H7 (cell line): ENCODE results near the gene SMIM12. TPM values are rescaled to one million over a fixed set of nuclear protein-coding genes. Genes with fewer than 3 reads are reported as not detected.
A peak's percentile ranks its signal among the peaks of the same experiment; 100 is the strongest.

Experiments
- DNase-seq: peaks from one replicate; pipeline ENCODE4 v3.0.0; 2012
- H3K27me3 ChIP-seq: 2 replicates; pipeline ENCODE4 v1.6.0; 2011; ENCODE audit warnings: mild to moderate bottlenecking, low read length; ENCODE audit not compliant: control insufficient read depth, insufficient read depth
- H3K36me3 ChIP-seq: replicated peaks from 2 replicates; pipeline ENCODE4 v1.5.1; 2011; ENCODE audit warnings: low read length; ENCODE audit not compliant: control insufficient read depth, insufficient read depth
- H3K4me3 ChIP-seq: 2 replicates; pipeline ENCODE4 v1.5.1; 2011; ENCODE audit warnings: low read depth, mild to moderate bottlenecking, control low read depth, low read length, moderate library complexity; ENCODE audit not compliant: insufficient read depth
- total RNA-seq: library from RNA; depleted of rRNA; stranded (reverse); fragments of >200 nt; shearing (Covaris generic); gene quantifications from 2 replicates; pipeline ENCODE4 v1.2.3, GENCODE V29; 2014

SMIM12 gene
- total RNA-seq, 1 experiment from 2014 or later: 55.4 TPM

- no peak overlapping the region for H3K4me3 ChIP-seq
- H3K36me3 ChIP-seq: no peaks in the 10 kb centered on the region
- no peak for DNase-seq
- peaks cover 30% of the 10 kb centered on the region for H3K27me3 ChIP-seq
These were observed 28.0 kb upstream of the SMIM12 start for GRCh38 chr1:34887593-34887992.

- no peaks in the 10 kb centered on the region for H3K36me3 ChIP-seq
- H3K27me3 ChIP-seq: peaks cover 30% of the 10 kb centered on the region
- H3K4me3 ChIP-seq: peak overlapping the region; percentile 53
- DNase-seq: peak; percentile 96
These were observed 26.1 kb upstream of the SMIM12 start for GRCh38 chr1:34885405-34886247.

GRCh38 chr1:34884961-34885360 is 25.4 kb upstream of the SMIM12 start:
- Histone ChIP-seq H3K27me3 (peaks cover 30% of the 10 kb centered on the region), H3K4me3 (peak overlapping the region; percentile 53), H3K36me3 (no peaks in the 10 kb centered on the region)
- DNase-seq: peak; percentile 88

- Histone ChIP-seq H3K4me3 (peak overlapping the region; percentile 53; the same call in 1 of the 2 replicates), H3K27me3 (peaks cover 30% of the 10 kb centered on the region), H3K36me3 (no peaks in the 10 kb centered on the region)
- DNase-seq: no peak
These were observed 25.0 kb upstream of the SMIM12 start for GRCh38 chr1:34884536-34884935.

GRCh38 chr1:34879230-34879629 is 19.7 kb upstream of the SMIM12 start:
- peaks cover 5% of the 10 kb centered on the region; the same call in 1 of the 2 replicates for H3K27me3 ChIP-seq
- no peaks in the 10 kb centered on the region for H3K36me3 ChIP-seq
- no peak overlapping the region for H3K4me3 ChIP-seq
- DNase-seq: peak; percentile 61

- H3K4me3 ChIP-seq: no peak overlapping the region
- DNase-seq: no peak
- H3K36me3 ChIP-seq: no peaks in the 10 kb centered on the region
- no peaks in the 10 kb centered on the region for H3K27me3 ChIP-seq
These were observed 16.9 kb upstream of the SMIM12 start for GRCh38 chr1:34876406-34876805.

- Histone ChIP-seq H3K4me3 (no peak overlapping the region), H3K27me3 (no peaks in the 10 kb centered on the region), H3K36me3 (no peaks in the 10 kb centered on the region)
- no peak for DNase-seq
These were observed 14.9 kb upstream of the SMIM12 start for GRCh38 chr1:34874296-34874952.

GRCh38 chr1:34872133-34872503 is 12.6 kb upstream of the SMIM12 start:
- Histone ChIP-seq H3K27me3 (peaks cover 3% of the 10 kb centered on the region; the same call in 1 of the 2 replicates), H3K4me3 (no peak overlapping the region), H3K36me3 (no peaks in the 10 kb centered on the region)
- no peak for DNase-seq

- H3K27me3 ChIP-seq: peaks cover 6% of the 10 kb centered on the region; the same call in 1 of the 2 replicates
- DNase-seq: no peak
- H3K36me3 ChIP-seq: no peaks in the 10 kb centered on the region
- H3K4me3 ChIP-seq: no peak overlapping the region
These were observed 12.0 kb upstream of the SMIM12 start for GRCh38 chr1:34871443-34872132.

GRCh38 chr1:34870395-34870794 is 10.8 kb upstream of the SMIM12 start:
- H3K36me3 ChIP-seq: no peaks in the 10 kb centered on the region
- peak; percentile 38 for DNase-seq
- no peak overlapping the region for H3K4me3 ChIP-seq
- H3K27me3 ChIP-seq: peaks cover 16% of the 10 kb centered on the region; the same call in 1 of the 2 replicates

GRCh38 chr1:34869760-34870159 is 10.2 kb upstream of the SMIM12 start:
- H3K4me3 ChIP-seq: no peak overlapping the region
- H3K27me3 ChIP-seq: peaks cover 21% of the 10 kb centered on the region
- no peaks in the 10 kb centered on the region for H3K36me3 ChIP-seq
- DNase-seq: no peak

GRCh38 chr1:34868230-34869049 is 8.9 kb upstream of the SMIM12 start:
- H3K4me3 ChIP-seq: no peak overlapping the region
- no peaks in the 10 kb centered on the region for H3K36me3 ChIP-seq
- H3K27me3 ChIP-seq: peaks cover 30% of the 10 kb centered on the region
- peak; percentile 30 for DNase-seq

- no peak overlapping the region for H3K4me3 ChIP-seq
These were observed 7.9 kb upstream of the SMIM12 start for GRCh38 chr1:34867415-34867814.

GRCh38 chr1:34866762-34867109 is 7.2 kb upstream of the SMIM12 start:
- H3K4me3 ChIP-seq: peak overlapping the region; percentile 75; the same call in 1 of the 2 replicates
- no peak for DNase-seq
- H3K27me3 ChIP-seq: peaks cover 30% of the 10 kb centered on the region
- no peaks in the 10 kb centered on the region for H3K36me3 ChIP-seq

More at GRCh38 chr1:34867415-34867814, 7.9 kb upstream of the SMIM12 start:
- DNase-seq: no peak
- H3K27me3 ChIP-seq: peaks cover 30% of the 10 kb centered on the region
- no peaks in the 10 kb centered on the region for H3K36me3 ChIP-seq
